Right kidney (tissue), 1 donor: ENCODE results near the gene UBE3A.

Experiments
- DNase-seq: peaks from one replicate; pipeline ENCODE4 v3.0.0-alpha.2; 2016

The UBE3A gene

DNA sequence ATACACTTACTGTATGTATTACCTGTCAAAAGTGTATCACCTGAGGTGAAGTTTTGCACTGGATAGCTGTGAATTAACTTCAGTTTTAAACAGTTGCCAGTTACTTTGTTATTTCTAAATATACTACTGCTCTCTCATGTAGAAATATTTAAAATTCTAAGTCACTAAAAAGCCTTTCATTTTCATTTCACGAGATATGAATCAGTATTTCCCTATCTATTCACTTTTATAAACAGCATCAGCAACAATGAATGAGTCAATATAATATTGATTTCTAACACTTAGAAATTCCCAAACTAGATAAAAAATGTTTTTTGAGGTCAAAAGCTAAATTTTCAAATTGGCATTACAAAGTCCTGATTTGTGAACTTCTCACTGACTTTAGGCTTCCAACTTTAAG, 32.6 kb downstream of the UBE3A start:
- DNase-seq: no peak

- no peak for DNase-seq
Observed at GRCh38 chr15:25403771-25404170, 35.1 kb downstream of the UBE3A start.

DNA sequence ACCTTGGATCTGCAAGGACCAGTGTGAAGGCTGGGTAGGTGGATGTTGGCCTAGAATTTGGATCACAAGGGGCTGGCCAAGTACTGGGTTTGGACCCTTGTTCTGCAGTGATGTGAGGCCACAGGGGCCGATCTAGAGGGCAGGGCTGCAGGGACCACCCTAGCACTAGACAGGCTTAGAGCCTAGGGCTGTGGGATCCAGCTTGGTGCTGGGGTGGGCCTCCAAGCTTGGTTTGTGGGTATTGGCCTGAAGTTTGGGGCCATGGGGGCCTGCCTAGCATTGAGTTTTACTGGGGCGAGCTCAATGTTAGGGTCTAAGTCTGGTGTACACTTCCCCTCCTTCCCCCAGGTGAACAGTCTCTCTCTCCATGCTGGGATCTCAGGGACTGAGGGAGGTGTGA, 36.5 kb downstream of the UBE3A start:
- no peak for DNase-seq

DNA sequence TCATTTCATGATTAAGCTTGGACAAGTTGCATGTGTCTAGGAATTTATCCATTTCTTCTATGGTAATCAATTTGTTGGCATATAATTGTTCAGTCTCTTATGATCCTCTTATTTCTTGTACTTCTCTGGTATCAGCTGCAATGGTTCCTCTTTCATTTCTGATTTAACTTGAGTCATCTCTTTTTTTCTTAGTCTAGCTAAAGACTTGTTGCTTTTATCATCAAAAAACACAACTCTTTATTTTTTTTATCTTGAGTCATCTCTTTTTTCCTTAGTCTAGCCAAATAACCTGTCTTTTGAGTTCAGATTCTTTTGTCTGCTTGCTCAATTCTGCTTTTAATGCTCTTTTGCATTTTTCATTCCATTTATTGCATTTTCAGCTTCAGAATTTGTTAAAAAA, 37.3 kb downstream of the UBE3A start:
- DNase-seq: no peak

GRCh38 chr15:25397100-25397499, 41.7 kb downstream of the UBE3A start:
- no peak for DNase-seq

DNA sequence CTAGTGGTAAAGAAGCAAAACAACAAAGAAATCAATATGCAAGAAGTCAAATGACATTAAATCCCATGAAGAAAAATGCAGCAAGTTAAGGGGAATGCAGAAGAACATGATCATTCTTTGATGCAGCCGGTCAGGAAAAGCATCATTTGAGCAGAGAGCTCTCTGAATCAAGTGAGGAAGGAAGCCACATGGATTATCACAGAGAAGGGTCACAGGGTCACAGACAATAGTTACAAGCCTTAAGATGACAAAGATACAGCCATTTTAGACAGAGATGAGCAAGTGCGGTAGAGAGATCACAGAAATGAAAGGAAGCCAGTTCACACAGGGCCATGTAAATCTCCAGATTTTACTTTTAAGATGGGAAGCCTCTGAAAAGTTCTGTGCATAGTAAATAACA, 43.9 kb downstream of the UBE3A start:
- no peak for DNase-seq

DNA sequence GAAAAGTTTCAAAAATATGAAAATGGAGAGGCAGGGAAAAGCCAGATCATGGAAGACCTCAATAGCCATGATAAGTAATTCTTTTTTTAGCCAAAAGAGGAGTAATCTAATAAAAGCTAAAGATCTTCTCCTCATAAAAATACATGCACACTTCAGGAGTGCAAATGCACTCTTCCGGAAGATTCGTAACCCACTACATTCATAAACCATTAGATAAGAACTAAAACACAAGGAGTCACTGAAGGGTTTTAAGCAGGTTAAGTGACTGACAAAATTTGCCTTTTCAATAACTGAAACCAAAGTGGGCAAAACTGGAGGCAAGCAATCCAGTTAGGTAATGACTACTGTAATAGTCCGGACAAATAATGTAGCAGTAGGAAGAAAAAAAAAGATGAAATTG, 46.0 kb downstream of the UBE3A start:
- DNase-seq: no peak

DNA sequence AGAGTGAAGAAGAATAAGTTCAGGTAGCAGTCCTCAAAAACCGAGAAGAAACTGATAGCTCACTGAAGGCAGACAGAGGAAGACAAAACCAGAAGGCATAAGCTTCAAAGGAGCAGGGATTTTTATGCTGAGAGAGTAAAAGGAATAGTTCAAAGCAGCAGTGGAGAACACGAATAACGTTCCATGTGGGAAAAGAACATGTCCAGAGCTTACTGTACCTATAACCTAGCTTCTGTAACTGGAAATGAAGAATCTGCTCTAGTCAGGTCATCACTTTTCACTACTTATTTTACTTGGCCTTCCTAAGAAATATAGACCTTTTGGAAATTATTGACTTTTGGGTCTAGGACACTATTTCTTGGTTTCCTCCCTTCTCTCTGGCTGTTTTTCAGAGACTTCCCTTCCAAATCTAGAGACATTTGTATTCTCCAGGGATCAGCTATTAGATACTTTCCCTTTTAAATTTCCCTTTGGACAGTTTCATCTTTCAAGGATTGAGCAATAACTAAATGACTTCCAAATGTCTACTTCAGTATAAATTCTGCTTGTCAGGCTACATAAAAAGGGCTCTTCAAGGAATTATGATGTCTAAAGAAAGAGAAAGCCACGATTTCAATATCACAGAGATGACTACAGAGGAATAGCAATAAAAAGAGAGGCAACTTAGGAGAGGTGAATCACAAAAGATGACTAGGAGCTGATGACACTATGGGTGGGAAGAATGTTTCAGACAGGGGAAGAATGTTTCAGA, 46.7 kb downstream of the UBE3A start:
- no peak for DNase-seq

DNA sequence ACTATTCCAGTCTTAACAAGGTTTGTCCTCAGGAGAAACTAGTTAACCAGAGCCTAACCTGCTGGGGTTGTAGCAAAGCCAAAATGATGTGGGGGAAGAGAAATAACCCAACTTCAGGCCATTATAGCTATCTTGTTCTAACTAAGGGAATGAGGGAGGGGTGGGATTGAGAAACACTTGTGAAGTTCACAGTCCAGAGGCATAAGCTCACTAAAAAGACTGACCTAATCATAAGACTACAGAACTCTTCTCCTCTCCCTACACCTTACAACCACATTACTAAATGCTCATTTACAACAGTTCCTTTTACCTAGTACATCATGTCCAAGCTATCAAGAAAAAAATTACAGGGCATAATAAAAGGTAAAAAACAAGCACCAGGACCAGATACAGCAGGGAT, 52.8 kb downstream of the UBE3A start:
- no peak for DNase-seq

GRCh38 chr15:25381579-25381978, 57.2 kb downstream of the UBE3A start:
- no peak for DNase-seq

- no peak for DNase-seq
Observed at GRCh38 chr15:25378501-25378901, 60.3 kb downstream of the UBE3A start.

DNA sequence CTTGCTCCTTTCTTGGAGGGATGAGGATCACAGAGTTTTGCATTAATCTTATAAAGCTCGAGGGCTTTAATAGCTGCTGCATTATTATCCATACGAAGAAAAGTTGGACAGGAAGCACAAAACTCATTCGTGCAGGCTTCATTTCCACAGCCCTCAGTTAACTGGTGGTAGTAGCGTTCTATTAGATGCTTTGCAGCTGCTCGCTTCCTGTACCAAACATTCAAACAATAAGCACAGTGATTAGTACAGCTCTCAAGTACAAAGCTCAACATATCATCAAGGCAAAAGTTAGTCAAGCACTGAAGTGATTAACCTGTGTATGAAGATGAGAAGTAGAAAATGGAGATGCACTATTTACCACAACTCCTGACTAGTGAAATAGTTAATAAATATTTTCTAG, 63.3 kb downstream of the UBE3A start:
- no peak for DNase-seq

DNA sequence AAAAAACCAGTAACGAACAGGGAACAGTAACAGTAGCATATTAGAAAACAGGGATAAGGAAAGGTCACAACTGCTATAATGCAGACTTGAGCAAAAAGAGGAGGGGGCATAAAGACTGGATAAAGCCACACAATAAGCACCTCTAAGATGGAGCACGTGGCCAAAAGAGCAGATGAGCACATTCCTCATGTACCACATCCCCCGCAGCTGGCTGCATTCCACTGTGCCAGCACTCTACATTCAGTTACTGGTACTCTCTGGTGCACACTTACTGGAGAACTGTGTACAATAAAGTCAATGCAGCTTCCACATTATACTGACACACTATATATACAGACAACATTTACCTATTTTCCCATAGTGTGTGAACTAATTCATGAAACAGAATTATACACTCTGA, 64.7 kb downstream of the UBE3A start:
- no peak for DNase-seq

GRCh38 chr15:25372298-25372697, 66.5 kb downstream of the UBE3A start:
- no peak for DNase-seq

- DNase-seq: no peak
Observed at GRCh38 chr15:25368850-25369249, 70.0 kb downstream of the UBE3A start.

- DNase-seq: no peak
Observed at GRCh38 chr15:25366058-25366457, 72.8 kb downstream of the UBE3A start.

DNA sequence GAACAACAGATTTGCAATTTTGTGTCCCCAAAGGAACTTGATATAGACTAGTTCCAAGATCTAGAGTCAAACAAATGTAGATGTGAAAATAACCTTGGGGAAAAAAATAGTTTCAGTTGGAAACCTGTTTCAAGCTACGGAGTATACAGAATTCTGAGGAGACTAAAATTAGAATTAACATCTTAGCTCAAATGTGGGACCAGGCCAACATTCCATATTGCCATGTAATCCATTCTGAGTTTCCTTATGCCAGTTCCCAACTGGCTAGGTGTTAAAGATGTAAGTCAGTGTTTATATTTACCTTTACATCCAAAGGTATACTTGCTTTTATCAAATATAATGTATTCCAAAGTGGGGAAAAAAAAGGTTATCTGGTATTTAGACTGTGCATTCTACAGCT, 76.3 kb downstream of the UBE3A start:
- no peak for DNase-seq

GRCh38 chr15:25347707-25348106, 91.1 kb downstream of the UBE3A start:
- DNase-seq: no peak

- no peak for DNase-seq
Observed at GRCh38 chr15:25346371-25346770, 92.5 kb downstream of the UBE3A start.

GRCh38 chr15:25345943-25346342, 92.9 kb downstream of the UBE3A start:
- no peak for DNase-seq

- no peak for DNase-seq
Observed at GRCh38 chr15:25342629-25343028, 96.2 kb downstream of the UBE3A start.

- no peak for DNase-seq
Observed at GRCh38 chr15:25339431-25339830, 99.4 kb downstream of the UBE3A start.

DNA sequence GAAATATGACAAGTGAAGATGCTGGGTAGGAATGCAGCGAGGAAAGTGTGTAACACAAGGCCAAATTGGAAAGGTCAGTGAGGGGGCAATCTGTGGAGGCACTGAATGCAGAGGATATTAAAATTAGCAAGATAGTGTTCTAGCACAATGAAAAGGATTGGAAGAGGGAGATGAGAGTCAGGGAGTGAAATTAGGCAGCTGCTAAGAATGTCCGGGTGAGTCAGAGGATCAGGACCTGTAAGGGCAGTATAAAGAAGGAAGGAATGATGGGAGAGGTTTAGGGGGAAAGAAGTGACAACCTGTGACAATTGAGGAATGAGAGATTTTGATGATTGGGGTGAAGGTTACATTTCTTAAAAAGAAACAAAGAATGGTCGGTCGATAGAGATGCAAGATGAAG, 103.5 kb downstream of the UBE3A start:
- no peak for DNase-seq

DNA sequence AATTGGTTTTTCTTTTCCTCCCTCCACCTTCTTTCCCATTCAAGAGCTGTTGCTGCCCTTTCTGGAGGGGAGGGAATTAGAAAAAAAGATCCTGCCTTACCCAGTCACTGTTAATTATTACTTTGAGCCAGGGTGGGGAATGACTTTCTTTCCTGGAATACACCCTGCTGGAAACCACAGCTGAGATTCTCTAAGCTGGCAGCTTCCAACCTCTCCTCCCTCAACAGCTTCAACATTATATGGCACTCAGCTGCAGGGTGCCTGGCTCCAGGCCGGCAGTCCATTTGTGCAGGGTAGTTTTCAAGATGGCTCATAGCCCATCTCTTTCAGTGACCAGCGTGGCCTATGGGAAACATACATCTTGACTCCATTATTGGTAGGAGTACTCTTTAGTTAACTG, 105.8 kb downstream of the UBE3A start:
- DNase-seq: no peak

DNA sequence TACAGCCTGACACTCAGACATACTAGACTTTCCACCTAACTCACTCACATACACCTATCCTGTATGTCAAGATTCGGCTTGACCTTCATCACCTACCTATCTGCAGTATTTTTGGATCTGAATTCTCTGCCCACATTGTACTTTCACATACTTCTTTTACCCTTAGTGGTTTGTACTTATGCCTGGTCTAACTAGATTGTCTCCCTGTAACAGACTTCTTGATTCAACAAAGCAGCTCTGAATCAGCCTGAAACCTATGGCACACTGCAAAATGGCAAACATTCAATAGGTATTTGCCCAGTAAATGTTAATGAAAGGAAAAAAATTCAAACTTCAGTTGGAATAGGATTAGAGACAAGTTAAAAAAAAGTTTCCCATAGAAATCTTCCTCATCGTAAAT, 106.5 kb downstream of the UBE3A start:
- DNase-seq: no peak
